ENCODE data around the gene TBC1D2B. TPM values are rescaled to one million over a fixed set of nuclear protein-coding genes. Genes with fewer than 3 reads are reported as not detected.
A peak's percentile ranks its signal among the peaks of the same experiment; 100 is the strongest.
"Not testable (repeated sequence)": the region's sequence is repeated elsewhere in the genome, so short reads cannot be mapped to it uniquely, and the experiment has no call there.

TBC1D2B gene
- total and polyA plus RNA-seq, 8 donors, result 13.4 to 35.8 (median 22.6) TPM

DNA sequence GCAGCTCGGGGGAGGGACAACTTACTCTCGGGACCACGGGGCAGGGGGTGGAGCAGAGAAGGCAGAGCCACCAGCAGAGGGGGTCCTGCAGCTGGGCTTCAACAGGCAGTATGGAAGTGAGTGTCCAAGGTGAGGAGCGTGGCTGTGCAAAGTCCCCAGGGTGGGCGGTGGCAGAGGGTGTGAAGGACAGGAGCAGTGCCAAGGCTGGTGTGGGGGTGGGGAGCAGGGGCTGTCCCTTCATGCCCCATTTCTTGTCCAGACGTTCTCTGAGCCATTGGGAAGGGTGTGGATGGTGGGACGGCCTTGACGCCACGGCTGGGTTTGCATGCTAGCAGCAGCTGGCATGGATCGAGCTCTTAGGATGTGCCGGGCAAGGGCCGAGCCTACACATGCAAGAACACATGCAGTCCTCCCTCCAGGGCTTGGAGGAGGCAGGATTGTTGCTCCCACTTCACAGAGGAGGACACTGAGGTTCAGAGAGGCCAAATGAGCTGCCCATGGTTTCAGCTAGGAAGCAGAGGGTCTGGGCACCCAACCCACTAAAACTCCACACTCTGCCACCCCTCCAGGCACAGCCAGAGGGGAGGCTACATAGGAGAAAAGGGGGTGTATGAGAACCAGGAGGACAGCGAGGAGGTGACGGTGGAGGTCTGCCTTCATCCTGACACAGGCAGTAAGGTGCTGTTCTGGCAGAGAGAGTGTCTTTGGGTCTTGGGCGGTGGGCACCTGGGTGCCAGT is 93.6 kb downstream of the TBC1D2B start:
- 42 to 51% methylated on average over 15 of the region's 15 CpGs for WGBS, 2 donors
- FAIRE-seq, result no peak

DNA sequence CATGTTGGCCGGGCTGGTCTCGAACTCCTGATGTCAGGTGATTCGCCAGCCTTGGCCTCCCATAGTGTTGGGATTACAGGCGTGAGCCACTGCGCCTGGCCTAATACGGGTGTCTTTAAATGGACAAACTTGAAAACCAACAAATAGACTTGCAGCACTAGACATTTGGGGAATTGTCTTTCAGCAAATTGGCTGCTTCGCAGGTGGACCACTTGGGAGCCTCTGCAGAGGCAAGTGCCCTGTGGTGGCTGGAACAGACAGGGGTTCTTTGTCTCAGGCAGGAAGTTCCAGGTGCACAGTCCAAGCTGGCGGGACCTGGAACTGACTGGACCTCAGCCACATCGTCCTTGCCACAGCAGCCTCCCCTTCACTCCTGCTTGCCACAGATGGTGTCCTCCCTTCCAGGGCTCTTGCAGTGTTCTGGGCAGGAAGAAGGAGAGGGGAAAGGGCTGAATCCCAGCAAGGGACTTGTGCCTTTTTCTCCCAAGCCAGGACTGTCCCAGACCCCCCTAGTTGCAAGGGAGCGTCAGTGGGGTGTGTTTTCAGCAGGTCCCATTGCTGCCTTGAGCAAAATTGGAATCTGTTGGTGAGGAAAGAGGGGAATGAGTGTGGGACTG is 94.3 kb downstream of the TBC1D2B start:
- H3K9me3 ChIP-seq, result no peaks in the 10 kb centered on the region
- H3K4me3 ChIP-seq, result no peak overlapping the region
- DNase-seq (no peak), ATAC-seq (no peak), FAIRE-seq (no peak)
- H3K27ac ChIP-seq, result no peak overlapping the region
- no peaks in the 10 kb centered on the region for H3K36me3 ChIP-seq
- H3K4me1 ChIP-seq, result no peaks in the 10 kb centered on the region
- TF ChIP-seq, protein P1, sequence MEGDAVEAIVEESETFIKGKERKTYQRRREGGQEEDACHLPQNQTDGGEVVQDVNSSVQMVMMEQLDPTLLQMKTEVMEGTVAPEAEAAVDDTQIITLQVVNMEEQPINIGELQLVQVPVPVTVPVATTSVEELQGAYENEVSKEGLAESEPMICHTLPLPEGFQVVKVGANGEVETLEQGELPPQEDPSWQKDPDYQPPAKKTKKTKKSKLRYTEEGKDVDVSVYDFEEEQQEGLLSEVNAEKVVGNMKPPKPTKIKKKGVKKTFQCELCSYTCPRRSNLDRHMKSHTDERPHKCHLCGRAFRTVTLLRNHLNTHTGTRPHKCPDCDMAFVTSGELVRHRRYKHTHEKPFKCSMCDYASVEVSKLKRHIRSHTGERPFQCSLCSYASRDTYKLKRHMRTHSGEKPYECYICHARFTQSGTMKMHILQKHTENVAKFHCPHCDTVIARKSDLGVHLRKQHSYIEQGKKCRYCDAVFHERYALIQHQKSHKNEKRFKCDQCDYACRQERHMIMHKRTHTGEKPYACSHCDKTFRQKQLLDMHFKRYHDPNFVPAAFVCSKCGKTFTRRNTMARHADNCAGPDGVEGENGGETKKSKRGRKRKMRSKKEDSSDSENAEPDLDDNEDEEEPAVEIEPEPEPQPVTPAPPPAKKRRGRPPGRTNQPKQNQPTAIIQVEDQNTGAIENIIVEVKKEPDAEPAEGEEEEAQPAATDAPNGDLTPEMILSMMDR (IDR thresholded peaks at IDR 0.05), result no peak
- intact Hi-C loops (cut with DNase I), result no loop called here
- no peaks in the 10 kb centered on the region for H3K27me3 ChIP-seq
- WGBS, 2 donors, result 77 to 80% methylated on average over 10 of the region's 10 CpGs

More for the DNA sequence above, 93.6 kb downstream of the TBC1D2B start:
- DNase-seq (peak in 2 of 6 donors; percentile 14 to 51), ATAC-seq (no peak)
- Histone ChIP-seq H3K4me1 (no peaks in the 10 kb centered on the region), H3K27ac (no peak overlapping the region), H3K27me3 (no peaks in the 10 kb centered on the region), H3K36me3 (no peaks in the 10 kb centered on the region), H3K9me3 (no peaks in the 10 kb centered on the region), H3K4me3 (no peak overlapping the region)
- intact Hi-C loops (cut with DNase I), result no loop called here
- TF ChIP-seq, protein P1 (IDR thresholded peaks at IDR 0.05), result no peak

DNA sequence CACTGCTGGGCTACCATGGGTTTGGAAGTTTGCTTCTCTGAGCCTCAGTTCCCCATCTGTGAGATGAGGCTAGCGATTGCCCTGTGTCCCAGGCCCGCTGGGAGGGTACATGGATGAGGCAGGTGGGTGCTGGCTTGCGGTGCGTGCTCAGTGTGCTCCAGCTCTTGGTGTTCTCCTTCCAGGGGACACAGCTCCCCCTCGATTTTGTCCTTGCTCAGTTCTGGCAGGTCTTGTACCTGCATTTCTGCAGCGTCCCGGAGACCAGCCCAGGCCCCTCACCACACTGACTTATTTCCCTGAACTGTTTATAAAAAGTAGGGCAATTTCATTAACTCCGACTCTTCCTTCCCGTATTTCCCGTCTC is 95.4 kb downstream of the TBC1D2B start:
- no peaks in the 10 kb centered on the region for H3K4me1 ChIP-seq
- no peaks in the 10 kb centered on the region for H3K9me3 ChIP-seq
- DNase-seq (peak in 1 of 6 donors; percentile 6), FAIRE-seq (no peak), ATAC-seq (no peak)
- no peak overlapping the region for H3K27ac ChIP-seq
- intact Hi-C loops (cut with DNase I), result no loop called here
- TF ChIP-seq, protein P1 (IDR thresholded peaks at IDR 0.05), result no peak
- H3K27me3 ChIP-seq, result no peaks in the 10 kb centered on the region
- 73 to 82% methylated on average over 10 of the region's 10 CpGs for WGBS, 2 donors
- H3K4me3 ChIP-seq, result no peak overlapping the region
- H3K36me3 ChIP-seq, result no peaks in the 10 kb centered on the region

DNA sequence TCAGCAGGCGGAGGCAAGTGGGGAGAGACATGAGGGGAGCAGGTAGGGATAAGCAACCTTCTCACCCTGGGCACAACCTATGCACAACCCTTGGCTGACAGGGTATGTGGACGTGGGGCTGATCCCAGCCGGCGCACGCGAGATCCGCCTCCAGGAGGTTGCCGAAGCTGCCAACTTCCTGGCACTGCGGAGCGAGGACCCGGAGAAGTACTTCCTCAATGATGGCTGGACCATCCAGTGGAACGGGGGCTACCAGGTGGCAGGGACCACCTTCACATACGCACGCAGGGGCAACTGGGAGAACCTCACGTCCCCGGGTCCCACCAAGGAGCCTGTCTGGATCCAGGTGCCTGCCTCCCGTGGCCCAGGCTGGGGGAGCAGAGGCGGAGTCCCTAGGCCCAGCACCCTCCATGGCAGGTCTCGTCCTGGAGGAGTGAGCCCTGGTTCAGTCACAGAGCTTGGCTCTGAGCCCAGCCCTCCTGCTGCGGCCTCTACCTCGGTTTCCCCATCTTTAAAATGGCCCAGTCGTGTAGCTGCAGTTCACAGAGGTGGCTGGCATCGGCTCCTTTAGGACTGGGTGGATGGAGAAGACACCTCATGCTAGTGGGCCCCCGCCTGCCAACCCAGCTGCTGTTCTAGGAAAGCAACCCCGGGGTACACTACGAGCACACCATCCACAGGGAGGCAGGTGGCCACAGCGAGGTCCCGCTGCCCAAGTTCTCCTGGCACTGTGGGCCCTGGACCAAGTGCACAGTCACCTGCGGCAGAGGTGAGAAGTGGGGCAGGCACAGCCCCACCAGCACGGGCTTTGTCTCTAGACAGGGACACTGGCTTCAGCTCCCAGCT is 96.0 kb downstream of the TBC1D2B start:
- Histone ChIP-seq H3K4me1 (no peaks in the 10 kb centered on the region), H3K27ac (no peak overlapping the region), H3K27me3 (no peaks in the 10 kb centered on the region), H3K4me3 (no peak overlapping the region), H3K9me3 (no peaks in the 10 kb centered on the region), H3K36me3 (no peaks in the 10 kb centered on the region)
- WGBS, 2 donors, result 82 to 83% methylated on average over 27 to 30 of the region's 30 CpGs
- FAIRE-seq (no peak), DNase-seq (peak in 2 of 6 donors; percentile 8 to 50), ATAC-seq (no peak)
- TF ChIP-seq, protein P1 (IDR thresholded peaks at IDR 0.05), result no peak
- intact Hi-C loops (cut with DNase I), result no loop called here

DNA sequence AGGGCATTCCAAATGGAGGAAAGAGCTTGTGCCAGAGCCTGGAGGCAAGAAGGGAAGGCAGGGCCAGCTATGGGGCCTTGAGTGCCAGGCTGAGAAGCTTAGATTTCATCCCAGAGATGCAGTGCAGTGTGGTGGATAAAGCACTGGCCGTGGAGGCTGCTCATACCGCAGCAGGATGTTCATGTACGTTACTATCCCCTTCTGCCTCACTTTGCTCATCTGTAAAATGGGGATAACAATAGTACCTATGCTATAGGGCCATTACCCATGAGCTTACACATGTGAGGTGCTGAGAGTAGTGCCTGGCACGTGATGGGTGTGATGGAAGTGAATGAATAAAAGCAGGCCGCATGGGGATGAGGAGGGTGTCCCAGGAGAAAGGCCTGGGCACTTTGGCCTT is 96.8 kb downstream of the TBC1D2B start:
- H3K4me1 ChIP-seq; H3K27ac ChIP-seq; intact Hi-C loops (cut with DNase I); H3K9me3 ChIP-seq; FAIRE-seq; H3K36me3 ChIP-seq; H3K27me3 ChIP-seq; DNase-seq; ATAC-seq; H3K4me3 ChIP-seq: not testable (repeated sequence)
- 84 to 92% methylated on average over 4 of the region's 5 CpGs for WGBS, 2 donors
